GM18499 (cell line): ENCODE results near the gene PLA2G2E.
"Not testable (repeated sequence)": the region's sequence is repeated elsewhere in the genome, so short reads cannot be mapped to it uniquely, and the experiment has no call there.

Experiments used
- ATAC-seq: cut with Tn5 transposase; IDR thresholded peaks from one replicate; pipeline ENCODE4 v1.9.1; 2021; ENCODE audit warnings: moderate number of reproducible peaks; ENCODE audit not compliant: insufficient read depth, unreplicated experiment

PLA2G2E gene

GRCh38 chr1:19888112-19888511 lies 35.3 kb downstream of the PLA2G2E start:
- ATAC-seq, result no peak

- no peak for ATAC-seq
These were observed 37.6 kb downstream of the PLA2G2E start for GRCh38 chr1:19885821-19886220.

GRCh38 chr1:19884312-19884711 lies 39.1 kb downstream of the PLA2G2E start:
- no peak for ATAC-seq

GRCh38 chr1:19882111-19883071 lies 41.0 kb downstream of the PLA2G2E start, which contains the start of gene OTUD3:
TSS of gene OTUD3 (plus strand) at chr1:19882395. CDS start at chr1:19882514, 119 bp downstream.
- peak; percentile 89 for ATAC-seq

GRCh38 chr1:19880841-19881240 lies 42.6 kb downstream of the PLA2G2E start:
- not testable (repeated sequence) for ATAC-seq

GRCh38 chr1:19879661-19880060 lies 43.8 kb downstream of the PLA2G2E start:
- ATAC-seq, result no peak

GRCh38 chr1:19879227-19879626 lies 44.2 kb downstream of the PLA2G2E start:
- no peak for ATAC-seq

- no peak for ATAC-seq
These were observed 44.8 kb downstream of the PLA2G2E start for GRCh38 chr1:19878637-19878985.

GRCh38 chr1:19877821-19878636 lies 45.4 kb downstream of the PLA2G2E start:
- no peak for ATAC-seq

- ATAC-seq, result no peak
These were observed 46.2 kb downstream of the PLA2G2E start for GRCh38 chr1:19877181-19877750.

GRCh38 chr1:19872190-19872589 lies 51.2 kb downstream of the PLA2G2E start:
- ATAC-seq, result no peak
